SU-DHL-6 (cell line): ENCODE data around the gene LAMTOR4.

Source experiments
- CTCF ChIP-seq: fragments of 200-600 bp; sonication (generic); IDR thresholded peaks from one replicate; pipeline ENCODE4 v1.5.1; 2017; ENCODE audit warnings: antibody characterized with exemption, mild to moderate bottlenecking, low read length, moderate library complexity; ENCODE audit not compliant: insufficient read depth, poor library complexity, severe bottlenecking
- EZH2phosphoT487 ChIP-seq: fragments of 200-600 bp; sonication (generic), shearing (Covaris generic); conservative IDR thresholded peaks from 2 replicates; pipeline ENCODE4 v1.6.1; 2018; ENCODE audit warnings: mild to moderate bottlenecking, antibody characterized with exemption, low read length, moderate library complexity, mixed read lengths

- TF ChIP-seq CTCF (no peak), EZH2phosphoT487 (no peak)
These were observed 40.8 kb upstream of the LAMTOR4 start for GRCh38 chr7:100107890-100108289.
